Measurements from ENCODE around the gene RAD51B.

Gene RAD51B

DNA sequence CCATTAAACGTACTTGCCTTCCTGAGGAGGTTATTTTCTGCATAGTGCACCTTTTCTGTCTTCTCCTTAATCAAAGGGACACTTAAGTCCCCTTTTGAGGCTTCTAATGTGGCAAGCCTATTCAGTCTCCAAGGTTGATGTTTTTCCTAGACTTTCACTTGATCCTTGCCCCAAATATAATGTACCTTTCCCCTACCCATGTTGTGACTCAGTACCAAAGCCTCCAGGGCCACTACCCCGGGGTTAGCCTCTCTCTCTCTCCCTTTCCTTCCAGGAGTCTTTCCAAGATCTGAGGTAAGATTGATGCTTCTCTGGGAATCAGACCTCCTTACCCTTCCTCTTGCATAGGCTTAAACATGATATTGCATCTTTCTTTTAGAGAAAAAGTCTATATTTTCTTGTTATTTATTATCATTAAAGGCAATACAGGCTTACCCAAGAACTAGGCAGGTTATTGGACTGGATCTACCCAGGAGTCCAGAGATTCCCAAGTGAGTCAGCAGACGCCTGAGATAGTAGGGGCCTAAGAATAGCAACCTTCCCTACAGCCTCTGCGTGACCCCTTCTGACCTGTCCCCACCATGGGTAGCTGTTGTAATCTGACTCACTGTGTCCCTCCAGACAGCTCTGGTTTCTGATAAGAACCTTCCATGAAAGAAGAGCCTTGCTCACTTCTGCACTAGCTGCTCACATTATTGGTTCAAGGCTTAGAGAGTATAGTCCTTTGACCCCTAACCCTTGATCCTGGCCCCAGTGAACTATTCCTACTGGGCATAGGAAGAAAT lies 800.4 kb downstream of the RAD51B start:
- DNase-seq (ENCODE audit: low spot score), result peak; percentile 6

DNA sequence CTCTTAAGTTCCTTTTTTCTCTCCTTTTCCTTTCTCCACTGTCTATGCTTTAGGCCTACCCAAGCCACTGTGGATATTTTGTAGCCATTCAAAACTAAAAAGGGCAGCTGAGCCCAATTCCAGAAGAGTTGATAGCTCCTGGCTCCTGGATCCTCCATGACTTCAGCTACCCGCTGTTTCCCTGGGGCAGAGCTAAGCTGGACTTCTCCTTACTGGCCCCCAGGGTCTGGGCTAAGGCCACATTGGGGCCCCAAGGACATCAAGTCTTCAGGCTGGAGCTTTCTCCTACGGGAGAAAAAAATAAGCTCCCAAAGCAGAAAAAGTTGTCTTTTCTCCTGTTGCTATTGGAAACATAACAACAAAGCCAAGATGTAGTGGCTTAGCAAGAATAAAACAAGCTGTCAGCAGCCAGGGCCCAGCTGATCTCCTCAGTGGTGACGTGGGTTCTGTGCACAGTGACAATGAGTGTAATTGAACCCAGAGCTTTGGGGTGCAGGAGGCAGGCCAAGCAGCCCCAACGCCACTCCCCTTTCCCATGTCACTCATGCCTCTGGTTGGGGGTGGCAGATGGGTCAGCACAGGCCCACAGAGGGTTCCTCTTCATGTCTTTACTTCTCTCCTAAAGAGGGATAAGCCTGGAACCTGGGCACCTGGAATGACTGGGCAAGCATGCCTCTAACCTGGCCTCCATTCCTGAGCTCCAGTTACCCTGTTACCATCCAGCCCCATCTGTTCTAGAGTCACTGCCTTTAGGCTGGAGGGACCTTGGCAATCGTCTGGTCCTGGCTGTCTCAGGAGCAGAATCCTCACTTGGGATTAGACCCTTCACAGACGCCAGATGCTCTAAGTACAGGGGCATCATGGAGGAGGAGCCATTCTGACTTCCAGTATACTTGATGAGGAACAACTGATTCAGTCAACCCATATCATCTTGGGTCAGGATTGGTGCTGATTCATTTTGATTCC lies 802.1 kb downstream of the RAD51B start:
- DNase-seq (ENCODE audit: low spot score), result peak; percentile 67

DNA sequence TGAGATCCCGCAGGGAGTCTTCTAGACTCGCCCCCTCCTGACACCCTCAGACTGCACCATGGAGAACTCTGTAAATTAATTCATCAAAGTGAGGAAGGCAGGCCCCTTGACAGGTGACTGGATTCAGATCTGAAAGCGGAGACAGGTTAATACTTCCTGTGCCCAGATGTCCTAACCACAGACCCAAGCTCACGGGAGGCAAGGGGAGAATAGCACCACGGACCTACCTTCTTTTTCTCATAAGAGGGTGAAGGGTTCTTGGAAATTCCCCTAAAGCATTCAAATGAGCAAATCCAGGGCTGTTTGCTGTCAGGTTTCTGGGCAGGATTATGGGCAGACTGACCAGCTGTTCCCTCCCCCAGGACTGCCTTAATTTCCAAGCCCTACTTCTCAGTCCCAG lies 803.3 kb downstream of the RAD51B start:
- peak; percentile 58 for DNase-seq (ENCODE audit: low spot score)

DNA sequence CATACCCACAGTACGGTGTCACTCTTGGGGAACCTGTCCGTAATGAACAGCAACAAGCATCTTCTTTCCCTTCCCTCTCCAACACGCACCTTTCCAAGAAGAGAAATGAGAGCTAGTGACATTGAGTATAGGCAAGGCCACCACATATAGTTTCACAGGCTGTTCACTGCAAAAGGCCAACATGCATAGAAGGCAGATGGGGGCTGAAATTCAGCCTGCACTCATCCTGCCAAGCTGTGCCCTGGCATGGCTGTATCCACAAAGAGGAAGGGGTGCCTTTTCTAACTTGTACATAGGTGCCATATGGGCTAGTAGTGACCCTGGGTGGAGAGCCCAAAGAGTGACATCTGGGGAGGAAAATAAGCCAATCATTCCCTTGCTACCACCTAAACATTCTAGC lies 803.7 kb downstream of the RAD51B start:
- DNase-seq (ENCODE audit: low spot score), result peak; percentile 14

DNA sequence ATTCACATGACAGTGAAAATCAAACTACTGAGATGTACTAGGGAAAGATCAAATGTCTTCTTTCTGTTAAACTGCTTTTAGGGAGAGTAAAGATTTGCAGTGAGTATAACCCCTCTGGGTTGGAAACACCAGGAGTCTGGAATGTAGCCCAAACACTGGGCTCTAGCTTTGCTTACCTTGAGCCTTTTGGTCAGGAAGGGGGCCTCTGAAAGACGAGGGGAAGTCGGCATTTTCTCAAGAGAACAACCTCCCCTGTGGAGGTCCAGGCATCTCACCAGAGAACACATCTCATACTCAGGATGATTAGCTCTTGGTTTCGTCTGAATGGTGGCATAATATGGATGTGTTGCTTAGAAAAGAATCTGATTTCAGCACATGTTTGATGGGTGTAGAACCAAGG lies 804.2 kb downstream of the RAD51B start:
- peak; percentile 51 for DNase-seq (ENCODE audit: low spot score)

DNA sequence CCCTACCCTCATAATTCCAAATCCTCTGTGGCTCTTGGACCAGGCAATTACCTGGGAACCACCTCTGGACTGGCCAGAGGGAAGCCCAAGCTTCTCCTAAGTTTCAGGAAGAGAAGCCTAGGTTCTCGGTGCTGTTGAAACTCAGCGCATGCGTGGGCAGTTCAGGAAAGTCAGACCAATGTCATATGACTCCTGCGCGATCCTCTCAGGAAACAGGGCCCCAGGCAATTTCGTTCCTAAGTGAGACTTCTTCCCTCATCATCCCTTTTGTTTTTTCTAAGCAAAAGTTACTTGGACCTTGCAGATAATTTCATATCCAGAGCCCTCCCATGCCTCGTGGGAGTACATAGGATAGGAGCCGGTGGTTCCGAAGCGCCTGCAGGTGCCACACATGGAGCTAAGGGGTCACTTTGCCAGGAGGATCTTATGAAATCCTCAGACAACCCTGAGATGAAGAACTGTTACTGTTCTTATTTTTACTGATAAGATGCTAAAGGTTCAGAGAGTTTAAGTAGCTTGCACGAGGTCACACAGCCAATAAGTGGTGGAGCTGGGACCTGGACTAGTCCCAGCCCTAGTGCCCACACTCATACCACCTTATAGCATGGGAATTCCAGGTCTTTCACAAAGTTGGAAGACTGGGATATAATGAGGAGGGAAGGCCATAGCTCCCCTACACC lies 805.1 kb downstream of the RAD51B start:
- DNase-seq (ENCODE audit: low spot score), result no peak

DNA sequence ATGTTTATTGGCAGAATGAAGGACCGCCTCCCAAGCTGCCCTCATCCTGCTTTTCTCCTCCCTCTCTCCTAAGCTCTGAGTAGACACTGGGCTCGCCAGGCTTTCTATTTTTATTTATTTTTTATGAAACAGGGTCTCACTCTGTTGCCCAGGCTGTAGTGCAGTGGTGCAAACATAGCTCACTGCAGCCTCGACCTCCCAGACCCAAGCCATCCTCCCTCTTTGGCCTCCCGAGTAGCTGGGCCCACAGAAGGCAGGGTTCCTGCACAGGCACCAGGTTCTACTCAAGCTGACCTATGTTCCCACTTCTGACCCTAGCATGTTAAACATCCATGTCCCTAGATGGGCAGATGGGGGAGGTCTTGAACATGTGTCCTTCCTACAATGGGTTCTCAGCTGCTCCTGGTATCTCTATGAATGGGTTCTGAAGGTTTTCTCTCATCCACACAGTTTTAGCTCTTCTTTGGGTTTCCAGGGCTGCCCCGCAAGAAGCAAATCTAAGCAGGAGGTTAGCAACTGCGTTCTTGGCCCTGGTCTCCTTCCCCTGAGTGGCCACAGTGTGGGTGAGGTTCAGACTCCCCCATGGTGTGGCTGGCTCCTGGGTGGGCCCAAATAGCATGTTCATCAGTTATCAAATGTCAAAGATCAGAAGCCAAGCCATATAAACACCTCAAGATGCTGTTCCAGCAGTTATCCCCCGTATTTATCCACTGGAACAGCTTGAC lies 805.9 kb downstream of the RAD51B start:
- DNase-seq (ENCODE audit: low spot score), result no peak

DNA sequence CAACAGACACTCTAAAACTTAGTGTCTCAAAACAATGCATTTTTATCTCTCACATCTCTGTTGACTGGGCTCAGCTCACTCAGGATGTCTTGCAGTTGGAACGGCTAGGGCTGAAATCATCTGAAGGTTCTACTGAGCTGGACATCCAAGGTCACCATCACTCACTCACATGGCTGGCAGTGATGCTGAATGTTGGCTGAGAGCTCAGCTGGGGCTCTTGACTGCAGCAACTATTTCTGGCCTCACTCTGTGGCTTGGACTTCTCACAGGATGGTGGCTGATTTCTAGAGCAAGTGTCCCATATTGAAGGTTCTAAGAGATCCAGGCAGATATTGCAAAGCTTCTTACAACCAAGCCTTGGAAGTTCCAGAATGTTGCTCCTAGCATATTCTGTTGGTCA lies 806.8 kb downstream of the RAD51B start:
- DNase-seq (ENCODE audit: low spot score), result no peak

DNA sequence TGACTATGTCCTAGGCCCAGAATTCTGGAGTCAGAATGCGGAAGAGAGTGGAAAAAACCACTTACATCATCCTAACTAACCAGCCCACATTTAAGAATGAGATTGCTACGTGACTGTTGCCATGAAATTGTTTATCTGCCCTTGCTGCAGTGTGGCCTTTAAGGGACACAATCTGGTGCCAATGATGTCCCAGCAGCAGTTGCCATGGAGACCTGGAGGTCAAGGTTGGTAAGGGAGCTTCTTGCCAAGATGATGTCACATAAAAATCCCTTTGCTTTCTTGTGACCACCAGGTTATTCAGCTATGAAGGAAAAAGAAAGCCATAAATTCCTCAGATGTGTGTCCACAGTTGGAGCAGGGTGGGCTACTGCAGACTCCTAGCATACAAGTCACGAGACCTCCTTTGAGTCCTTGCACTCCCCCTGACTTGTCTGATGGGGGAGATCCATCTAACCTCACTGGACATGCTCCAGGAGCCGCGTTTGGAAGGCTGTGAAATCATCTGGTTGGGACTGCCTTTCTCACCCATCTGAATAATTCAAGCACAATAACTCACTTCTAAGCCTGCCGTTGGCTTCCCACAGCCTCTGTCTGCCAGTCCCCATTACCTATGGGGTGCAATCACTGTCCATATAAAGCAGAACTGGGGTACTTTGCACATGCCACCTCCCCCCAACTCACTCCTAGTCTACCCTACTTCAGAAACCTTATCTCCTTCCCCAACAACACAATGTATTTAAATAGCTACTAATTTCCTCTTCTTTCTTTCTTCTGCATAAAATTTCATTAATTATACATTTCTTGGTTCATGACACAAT lies 807.7 kb downstream of the RAD51B start:
- no peak for DNase-seq (ENCODE audit: low spot score)

DNA sequence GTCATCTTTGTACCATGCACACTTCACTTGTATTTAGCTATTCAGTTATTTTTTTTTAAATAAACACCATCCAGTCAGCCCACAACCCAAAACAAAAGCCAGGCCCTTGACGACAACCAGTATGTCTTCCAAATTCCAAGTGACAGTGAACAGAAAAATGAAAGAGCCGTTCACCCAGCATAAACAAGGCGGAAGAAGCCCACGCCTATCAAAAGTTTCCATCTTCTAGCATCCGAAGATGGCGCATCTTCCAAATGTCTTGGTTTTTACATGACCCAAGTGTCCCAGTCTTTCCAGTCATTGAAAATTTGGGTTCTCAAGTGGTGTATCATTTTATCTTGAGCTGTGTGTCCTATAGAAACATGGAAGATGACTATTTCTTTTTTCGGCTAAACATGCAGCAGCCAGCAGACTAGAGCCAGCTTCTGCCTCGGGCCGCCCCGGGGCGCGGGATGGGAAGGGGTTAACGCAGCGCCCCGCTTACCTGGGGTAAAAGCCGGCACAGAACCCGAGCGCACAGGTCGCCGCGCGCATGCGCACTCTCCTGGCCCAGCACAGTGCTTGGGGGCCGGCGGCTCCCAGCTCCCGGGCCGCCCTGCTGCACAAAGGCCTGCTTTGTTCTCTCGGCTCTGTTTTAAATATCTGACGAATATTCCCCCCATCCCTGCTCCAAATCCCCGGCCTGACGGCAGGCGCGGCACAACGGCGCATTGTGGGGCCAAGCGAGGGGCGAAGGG lies 808.5 kb downstream of the RAD51B start:
- DNase-seq (ENCODE audit: low spot score), result no peak

DNA sequence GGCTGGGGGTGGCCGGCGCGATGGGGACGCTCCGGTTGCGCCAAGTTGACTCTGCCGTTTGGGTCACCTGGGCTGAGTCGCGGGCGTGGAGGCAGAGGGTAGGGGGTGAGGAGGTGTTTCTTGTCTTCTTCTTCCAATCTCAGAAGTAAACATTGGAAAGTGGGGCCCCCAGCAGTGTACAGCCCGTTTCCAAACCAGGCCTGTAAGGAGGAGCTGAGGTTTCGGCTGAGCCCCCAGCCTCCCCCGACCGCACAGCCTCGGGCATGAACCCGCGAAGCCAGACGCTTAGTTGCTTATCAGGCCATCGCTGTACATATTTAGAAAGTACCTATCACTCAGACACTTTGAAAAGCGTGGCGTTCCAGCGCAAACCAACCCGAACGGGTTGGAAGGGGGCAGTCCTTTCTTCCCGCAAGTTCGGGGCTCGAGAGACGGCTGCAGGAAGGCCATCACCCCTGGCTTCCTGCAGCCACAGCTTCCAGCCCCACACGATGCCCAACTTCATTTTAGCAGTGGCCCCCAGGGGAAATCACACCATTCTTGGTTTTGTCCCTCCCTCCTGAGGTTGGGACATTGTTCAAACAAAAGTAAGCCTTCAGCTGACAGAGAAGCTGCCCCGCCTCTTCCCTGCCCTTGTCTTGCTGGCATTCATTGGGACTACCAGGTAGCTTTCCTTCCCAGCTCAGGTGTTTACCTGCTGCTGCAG lies 809.2 kb downstream of the RAD51B start:
- DNase-seq (ENCODE audit: low spot score), result no peak

DNA sequence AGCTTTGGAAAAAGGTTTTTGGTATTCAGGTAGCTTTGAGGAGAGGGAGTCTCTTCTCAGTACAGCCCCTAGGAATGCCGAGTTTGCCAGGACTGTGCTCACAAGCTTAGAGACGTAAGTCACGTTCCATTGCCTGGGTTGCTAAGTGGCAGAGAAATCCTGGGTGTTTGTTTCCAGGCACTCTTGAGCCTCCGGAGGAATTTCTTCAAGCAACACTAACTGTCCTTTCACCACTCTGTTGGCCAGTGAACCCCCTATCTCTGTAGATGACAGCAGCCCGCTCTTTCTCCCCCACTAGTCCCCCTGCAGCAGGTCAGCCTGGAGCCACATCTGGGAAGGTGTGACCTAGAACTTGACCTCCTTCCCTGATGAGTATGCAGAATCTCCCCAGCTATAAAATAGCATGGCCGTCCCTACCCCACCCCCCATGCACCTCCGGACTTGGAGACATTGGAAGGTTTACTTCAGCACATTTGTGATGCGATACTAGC lies 810.5 kb downstream of the RAD51B start:
- DNase-seq (ENCODE audit: low spot score), result no peak

DNA sequence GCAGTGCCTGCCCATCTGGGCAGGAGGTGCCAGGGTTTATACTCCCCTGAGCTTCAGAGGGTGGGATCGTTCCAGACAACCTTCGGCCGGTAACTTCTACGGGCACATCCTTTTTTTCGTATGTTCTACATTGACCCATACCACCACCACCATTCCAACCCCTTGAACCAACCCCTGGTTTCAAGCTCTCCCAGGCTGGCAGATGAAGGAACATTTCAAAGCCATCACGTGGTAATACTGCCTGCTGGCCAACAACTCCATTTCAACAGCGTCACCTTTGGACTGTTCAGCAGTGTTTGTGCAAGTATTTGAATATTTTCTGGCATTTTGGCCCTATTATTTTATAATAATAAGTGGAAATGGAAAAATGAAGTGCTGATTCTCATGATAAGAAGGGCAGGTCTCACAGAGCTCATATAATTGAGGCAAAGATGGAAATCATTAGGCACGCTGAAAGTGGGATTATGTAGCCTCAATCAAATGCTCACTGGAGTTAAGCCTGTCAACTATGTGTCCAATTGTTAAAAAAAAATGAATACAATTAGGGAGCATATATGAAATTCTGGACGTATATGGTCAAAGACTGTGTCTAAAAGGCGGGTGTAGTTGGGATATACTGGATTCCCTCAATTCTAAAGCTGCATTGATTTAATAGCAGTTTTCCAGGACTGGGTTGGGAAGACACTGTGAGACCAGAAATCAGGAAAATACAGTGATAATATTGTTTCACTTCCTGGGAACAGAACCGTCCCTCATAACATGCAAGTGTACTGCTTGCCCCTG lies 811.2 kb downstream of the RAD51B start:
- DNase-seq (ENCODE audit: low spot score), result no peak

DNA sequence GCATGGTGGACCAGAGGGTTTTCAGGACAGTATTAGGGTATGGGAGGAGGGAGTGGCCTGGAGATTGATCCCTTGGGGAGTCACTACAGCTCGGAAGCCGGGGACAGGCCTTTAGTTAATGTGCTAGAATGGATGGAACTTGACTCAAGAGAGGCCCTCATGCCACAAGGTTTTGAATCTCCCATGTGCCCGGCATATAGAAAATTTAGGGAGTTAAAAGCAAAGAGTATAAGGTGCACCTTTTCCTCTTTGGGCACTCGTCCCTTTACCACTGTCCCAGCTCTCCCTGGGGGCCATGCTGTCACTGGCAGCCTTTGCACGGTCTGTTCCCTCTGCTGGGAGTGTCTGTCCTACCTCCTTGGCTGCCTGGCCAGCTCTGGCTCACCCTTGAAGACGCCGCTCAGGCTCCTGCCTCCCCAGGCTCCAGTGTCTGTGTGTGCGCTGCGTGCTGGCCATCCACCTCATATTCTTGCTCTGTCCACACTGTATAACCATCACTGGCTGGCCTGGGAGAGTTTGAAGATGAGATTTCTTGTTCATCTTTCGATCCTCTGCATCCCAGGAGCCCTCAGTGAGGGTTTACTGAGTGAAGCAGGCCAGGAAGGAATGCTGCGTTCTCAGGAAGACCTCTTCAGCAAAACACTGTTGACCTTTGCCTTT lies 811.9 kb downstream of the RAD51B start:
- DNase-seq (ENCODE audit: low spot score), result no peak

DNA sequence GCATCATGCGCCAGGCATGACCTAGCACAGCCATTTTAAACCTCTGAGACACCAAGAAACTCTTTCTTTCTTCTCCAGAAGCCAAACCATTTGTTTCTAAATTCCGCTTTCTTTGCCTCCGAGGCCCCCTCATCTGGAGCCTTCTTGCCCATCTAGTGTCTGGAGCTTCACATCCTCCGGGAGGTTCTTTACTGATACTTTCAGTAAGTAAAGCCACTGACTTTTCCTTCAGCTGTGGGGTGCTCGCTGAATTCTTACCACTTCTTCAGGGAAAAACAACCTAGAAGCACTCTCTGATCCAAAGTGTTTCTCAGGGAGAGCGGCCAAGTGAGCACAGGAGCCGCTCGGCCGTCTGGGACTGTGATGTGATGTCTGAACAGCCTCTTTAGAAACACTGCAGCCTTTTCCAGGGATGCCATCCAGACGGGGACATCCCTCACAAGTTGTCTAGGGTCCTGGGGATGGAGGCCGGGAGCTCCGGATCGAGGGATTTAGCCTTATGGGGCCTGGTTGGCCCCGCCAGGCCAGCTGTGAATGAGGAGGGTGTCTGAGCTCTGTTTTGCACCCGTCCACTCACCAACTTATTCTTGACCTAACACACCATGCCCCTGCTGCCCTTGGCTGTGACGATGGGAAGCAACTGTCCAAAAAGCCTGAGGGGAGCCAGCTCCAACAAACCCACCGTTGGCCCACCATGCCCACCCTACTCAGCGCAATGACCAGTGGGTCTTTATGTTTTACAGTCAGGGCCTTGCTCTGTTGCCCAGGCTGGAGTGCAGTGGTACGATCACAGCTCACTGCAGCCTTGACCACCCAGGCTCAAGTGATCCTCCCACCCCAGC lies 812.7 kb downstream of the RAD51B start:
- DNase-seq (ENCODE audit: low spot score), result no peak

DNA sequence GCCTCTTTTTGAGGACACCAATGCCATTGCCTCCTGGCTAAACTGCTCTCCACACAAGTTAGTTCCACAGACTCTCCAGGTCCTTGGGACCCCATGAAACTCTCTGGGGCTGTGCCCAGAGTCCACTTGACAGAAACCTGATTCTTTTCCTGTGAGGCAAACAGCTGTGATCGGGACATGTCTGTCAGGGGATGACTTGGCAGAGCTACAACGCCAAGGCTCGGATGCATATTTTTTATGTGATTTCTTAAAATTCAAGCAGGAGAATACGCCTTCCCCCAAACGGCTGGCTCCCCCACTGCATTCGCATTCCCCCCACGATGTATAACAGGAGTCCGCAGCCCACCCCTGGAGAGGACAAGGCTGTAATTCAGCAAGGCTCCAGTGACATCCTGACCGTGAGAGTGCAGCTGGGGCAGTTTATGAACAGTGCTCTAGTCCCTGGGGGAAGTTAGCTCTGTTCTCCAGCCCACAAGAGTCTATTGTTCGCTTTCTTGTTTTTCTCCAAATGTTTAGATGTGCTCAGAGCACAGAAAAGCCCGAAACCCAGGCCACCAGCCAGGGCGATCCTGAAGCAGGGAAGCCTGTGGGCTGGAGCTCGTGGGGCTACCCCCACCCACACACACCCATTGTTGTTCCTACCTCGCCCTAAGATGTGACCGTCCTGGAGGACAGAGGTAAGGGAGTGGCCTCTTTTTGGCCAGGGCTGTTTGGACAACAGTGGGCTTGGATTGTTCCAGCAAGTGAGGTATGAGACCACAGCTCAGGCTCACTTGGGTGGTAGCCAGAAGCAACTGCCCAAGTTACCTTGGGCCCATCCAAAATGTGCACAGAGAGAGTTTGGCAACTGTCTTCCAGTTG lies 813.8 kb downstream of the RAD51B start:
- DNase-seq (ENCODE audit: low spot score), result peak; percentile 84
